AG08396 (cell line): ENCODE results near the gene NAPEPLD.
A peak's percentile ranks its signal among the peaks of the same experiment; 100 is the strongest.
"Not testable (repeated sequence)": the region's sequence is repeated elsewhere in the genome, so short reads cannot be mapped to it uniquely, and the experiment has no call there.

ENCODE experiments used
- DNase-seq: peaks from one replicate; pipeline ENCODE4 v3.0.0; 2012; ENCODE audit warnings: low spot score, mixed read lengths

NAPEPLD gene

GRCh38 chr7:103148994-103149807, at the start of gene NAPEPLD:
TSS of gene NAPEPLD (minus strand) at chr7:103149099. CDS start at chr7:103128776, 20,323 bp downstream.
- DNase-seq, result peak; percentile 95

- not testable (repeated sequence) for DNase-seq
Observed at GRCh38 chr7:103198079-103198478, 49.2 kb upstream of the NAPEPLD start.

DNA sequence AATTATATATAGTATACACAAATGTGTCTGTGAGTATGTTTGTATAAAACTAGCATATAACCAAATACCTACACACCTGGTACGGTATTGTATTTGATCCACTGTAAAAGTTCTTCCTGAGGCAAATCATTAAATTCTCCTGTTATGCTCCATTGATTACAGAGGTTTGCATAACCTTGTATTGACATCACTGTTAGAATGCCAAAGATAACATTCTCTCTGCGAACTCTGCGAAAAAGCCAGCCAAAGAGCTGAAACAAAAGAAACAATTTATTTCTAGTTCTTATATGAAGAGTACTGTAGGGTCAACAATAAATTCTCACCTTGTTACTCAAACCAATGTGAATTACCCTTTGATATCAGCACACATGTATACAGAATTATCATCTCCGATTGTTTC, 46.5 kb upstream of the NAPEPLD start:
- DNase-seq, result not testable (repeated sequence)

GRCh38 chr7:103172415-103173146, 23.7 kb upstream of the NAPEPLD start:
- not testable (repeated sequence) for DNase-seq

GRCh38 chr7:103171695-103172414, 23.0 kb upstream of the NAPEPLD start:
- DNase-seq, result not testable (repeated sequence)

DNA sequence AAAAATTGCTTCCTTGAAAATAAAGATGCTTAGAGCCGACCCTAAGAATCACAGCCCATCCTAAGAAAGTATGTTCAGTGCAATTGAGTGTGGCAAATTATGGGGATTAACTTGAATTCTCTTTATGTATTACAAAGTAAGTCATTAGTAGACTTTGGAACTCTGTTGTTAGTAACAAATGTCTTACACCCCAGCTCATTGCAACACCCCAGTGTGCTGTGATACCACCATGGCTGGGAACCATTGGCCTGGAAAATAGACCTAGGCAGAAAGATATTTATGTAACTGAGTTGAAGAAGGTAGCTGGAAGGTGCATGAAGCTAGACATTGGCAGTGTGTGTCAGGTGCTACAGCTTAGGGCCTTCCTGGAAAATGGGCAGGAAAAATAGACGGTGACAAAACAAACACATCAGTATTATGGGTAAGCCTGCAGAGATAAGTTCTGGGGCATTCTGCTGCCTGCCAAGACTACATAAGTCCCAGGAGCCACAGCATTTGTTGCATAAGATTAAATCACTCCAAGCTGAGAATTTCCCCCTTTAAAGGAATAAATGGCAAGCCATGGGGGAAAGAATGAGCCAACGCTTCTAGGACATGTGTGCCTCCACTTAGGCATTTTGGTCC, 18.1 kb upstream of the NAPEPLD start:
- not testable (repeated sequence) for DNase-seq

DNA sequence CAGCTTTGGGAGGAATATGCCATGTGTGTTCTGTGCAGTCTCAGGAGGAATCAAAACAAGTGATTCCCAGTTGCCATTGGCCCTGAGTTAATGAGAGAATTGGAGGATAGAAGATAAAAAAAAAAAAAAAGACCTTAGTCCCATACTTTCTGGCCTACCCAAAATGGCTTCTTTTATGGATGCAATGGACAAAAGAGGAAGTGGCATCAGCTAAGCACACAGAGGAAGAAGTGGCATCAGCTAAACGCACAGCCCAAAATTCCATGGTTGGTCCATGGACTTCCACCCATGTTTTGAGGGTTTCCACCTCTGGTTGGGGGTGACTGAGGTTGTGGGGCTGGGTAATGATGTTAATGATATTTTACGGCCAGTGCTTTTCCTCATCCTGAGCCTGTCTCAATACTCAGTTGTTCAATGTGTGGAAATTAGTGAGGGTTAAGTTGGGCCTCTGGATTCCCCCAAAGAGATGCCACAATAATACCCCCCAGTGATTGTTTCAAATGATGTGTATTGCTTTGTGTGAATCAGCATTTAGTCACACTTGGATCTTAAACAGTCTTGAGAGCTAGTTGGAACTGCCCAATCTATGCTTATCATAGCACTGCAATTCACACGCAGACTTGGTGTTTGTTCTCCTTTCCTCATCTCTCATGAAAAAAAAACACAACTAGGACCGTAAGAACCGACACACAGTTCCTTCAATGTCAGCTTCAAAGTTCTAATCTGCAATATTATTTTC, 14.4 kb upstream of the NAPEPLD start:
- not testable (repeated sequence) for DNase-seq

GRCh38 chr7:103162641-103163040, 13.7 kb upstream of the NAPEPLD start:
- DNase-seq, result not testable (repeated sequence)

DNA sequence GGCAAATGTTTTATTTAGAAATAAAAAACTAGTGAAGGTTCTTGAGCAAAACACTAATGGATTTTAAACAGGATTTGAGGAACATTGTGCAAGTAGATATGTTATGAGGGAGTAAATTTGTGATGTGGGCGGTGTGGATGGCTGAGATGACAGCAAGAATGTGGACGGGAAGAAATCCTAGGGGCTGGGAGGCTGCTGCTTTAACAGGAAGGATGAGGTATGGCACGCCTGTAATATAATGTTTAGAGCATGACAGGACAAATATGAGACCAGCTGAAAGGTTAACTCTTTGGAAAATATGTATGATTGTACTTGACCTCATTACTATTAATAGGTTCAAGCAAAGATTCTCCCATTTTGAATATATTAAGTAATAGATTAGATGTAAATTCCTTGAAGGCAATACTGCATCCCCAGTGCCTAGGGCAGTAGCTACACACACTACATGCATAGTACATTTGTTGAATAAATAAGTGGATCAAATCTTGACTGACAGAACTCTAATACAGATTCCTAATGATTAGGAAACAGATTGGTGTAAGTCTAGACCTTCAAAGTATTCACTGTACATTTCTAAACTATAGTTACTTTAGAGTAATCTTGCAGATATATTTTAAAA, 13.2 kb upstream of the NAPEPLD start:
- DNase-seq, result not testable (repeated sequence)

DNA sequence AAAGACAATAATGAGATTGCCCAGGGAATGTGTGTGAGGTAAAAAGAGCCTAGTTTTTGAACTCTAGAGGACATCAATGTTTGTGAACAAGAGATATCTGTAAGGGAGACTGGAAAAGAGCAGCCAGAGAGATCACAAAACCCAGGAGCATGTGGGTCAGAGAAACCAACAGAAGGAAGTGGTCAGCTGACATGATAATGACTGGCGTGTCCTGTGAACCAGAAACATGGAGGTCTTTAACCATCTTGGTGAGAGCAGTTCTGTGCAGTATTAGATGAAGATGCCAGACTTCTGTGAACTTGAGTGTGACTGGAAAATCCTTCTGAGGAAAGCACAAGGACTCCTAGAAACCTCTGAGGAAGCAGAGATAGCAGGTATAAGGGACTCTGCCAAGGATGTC, 10.2 kb upstream of the NAPEPLD start:
- DNase-seq, result not testable (repeated sequence)

DNA sequence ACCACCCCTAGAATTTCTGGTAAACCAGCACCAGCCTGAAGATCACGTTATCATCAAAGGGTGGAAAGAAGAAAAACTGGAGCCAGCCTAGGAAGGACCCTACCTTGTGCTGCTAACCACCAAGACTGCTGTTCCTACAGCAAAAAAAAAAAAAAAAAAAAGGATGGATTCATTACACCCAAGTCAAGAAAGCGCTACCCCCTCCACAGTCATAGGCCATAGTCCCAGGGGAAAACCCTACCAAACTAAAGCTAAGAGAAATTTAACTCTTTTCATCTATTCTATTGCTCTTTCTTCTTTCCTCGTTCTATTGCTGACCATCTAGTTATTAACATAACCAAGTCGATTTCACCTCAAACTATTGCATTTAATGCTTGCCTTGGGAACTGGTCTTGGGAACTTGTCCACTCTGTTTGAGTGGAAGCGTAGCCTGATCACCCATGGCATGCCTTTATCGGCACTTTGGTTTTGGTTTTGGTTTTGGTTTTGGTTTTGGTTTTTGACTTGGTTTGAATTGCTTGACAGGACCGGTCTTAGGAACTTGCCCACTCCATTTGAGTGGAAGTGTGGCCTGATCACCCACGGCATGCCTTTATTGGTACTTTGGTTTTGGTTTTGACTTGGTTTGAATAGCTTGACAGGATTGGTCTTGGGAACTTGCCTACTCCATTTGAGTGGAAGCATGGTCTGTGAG, 6.6 kb upstream of the NAPEPLD start:
- not testable (repeated sequence) for DNase-seq

DNA sequence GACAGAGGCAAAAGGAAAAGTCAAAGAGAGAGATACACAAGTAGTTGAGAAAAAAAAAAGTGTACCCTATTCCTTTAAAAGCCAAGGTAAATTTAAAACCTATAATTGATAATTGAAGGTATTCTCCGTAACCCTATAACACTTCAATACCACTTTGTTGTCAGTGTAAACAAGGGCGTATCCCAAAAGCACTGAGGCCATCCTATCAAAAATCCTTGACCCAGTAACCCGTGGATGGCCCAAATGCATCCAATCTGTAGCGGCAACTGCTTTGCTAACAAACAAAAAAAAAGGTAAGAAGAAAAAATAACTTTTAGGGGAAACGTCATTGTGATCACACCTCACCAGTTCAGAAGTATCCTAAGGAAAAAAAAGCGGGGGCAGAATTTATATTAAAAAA, 5.1 kb upstream of the NAPEPLD start:
- DNase-seq, result no peak

DNA sequence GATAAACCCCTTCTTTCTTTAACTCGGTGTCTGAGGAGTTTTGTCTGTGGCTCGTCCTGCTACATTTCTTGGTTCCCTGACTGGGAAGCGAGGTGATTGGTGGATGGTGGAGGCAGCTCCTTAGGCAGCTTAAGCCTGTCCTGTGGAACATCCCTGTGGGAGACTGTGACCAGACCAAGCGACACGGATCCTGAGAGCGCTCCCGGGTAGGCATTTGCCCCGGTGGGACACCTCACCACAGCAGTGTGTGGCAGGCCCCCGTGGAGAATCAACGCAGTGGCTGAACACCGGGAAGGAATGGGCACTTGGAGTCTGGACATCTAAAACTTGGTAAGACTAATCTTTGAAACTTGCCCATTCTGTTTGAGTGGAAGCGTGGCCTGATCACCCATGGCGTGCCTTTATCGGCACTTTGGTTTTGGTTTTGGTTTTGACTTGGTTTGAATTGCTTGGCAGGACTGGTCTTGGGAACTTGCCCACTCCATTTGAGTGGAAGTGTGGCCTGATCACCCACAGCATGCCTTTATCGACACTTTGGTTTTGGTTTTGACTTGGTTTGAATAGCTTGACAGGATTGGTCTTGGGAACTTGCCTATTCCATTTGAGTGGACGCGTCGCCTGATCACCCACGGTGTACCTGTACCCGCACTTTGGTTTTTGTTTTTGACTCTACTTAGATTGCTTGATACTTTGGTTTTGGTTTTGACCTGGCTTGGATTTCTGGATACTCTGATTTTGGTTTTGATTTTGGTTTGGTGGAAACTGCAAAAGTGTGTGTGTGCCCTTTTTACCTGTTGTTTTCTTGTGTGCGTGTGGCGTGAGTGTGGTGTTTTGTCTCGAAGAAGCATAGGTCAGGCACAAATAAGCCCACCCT, 4.1 kb upstream of the NAPEPLD start:
- DNase-seq, result not testable (repeated sequence)

- DNase-seq, result not testable (repeated sequence)
Observed at GRCh38 chr7:103151993-103152676, 3.2 kb upstream of the NAPEPLD start.

GRCh38 chr7:103150192-103150591, 1.3 kb upstream of the NAPEPLD start:
- DNase-seq, result no peak

DNA sequence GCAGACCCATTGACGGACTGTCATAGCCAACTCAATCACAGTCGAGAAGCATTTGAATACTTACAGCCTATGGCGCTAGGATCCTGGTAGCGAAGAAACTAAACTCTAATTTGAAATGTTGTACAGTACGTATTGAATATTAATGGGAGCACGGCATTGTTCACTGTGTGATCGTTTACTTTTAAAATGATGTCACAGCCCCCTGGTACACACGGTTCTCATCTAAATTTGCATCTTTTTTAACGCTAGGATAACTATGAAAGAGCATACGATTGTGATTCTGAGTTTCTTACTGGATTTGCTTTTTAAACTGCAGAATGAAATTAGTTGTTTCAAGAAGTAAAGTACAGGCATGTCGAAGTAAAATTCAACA, 895 bp upstream of the NAPEPLD start:
- DNase-seq, result no peak

DNA sequence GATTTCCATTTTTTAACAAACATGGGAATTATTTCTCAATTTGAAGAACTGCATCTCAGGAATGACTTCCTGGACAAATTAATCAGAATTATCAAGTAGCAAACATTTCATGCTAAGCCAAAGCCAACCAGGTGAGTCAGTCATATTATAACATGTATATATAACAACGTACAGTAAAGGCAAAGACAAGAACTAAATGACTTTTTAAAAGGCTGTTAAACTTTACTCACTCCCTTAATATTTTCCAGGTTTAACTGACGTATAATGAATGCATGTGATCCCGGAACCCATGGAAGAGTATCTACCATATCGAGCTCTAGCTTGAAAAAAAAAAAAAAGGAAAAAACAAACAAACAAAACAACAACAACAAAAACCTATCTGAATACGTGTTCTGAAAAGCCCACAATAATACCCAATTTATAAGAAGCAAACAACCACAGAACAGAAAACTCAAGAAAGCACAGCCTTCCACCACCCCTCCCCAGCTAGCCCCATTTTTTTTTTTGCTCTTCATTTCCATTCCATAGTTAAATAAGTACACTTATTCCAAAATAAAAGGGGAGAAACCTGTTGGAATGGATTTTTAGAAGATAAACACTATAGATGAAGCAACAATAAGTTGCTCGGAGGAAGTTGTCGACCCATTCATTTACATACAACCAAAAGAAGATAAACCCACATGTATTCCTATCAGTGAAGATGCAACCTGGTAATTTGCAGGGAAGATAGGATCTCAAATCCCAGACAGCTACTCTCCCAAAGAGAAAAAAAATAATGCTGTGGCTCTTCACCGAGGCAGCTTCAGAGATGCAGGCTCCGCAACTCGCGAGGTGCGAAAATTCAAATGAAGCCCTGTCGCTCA, 537 bp downstream of the NAPEPLD start:
- no peak for DNase-seq

DNA sequence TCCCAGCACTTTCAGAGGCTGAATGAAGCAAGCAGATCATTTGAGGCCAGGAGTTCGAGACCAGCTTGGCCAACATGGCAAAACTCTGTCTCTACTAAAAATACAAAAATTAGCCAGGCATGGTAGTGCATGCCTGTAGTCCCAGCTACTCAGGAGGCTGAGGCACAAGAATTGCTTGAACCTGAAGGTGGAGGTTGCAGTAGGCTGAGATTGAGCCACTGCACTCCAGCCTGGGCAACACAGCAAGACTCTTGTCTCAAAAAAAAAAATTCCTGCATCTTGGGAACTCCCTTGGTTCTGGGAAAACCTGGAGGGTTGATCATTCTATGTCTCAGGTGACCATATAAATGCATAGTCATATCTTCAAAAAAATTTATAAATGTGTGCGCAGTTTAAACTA, 4.1 kb downstream of the NAPEPLD start:
- not testable (repeated sequence) for DNase-seq
